GM12892 (cell line): ENCODE measurements around the gene TCEAL5.

Source experiments
- POLR2A ChIP-seq: IDR thresholded peaks from 2 replicates; pipeline ENCODE4 v1.6.1; 2011; ENCODE audit warnings: low read depth, low read length, control low read depth
- TAF1 ChIP-seq: IDR thresholded peaks from 2 replicates; pipeline ENCODE4 v1.6.1; 2011; ENCODE audit warnings: low read depth, mild to moderate bottlenecking, control low read depth, low read length, borderline replicate concordance

DNA sequence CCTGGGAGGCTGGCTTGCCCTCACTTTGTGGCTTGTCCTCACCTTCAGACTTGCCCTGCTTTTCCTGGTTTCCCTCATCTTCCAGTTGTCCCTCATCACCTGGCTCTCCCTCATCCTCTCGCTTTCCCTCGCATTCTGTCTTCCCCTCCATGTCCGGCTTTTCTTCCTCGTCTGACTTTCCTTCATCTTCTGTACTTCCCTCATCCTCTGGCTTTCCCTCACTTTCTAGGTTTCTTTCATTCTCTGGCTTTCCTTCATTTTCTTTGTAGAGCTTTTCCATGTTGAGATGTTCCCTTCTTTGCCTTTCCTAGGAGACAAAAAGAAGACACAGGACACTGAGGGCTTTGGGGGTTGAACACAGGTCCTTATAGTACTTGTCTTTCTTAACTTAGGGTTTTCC is 2.3 kb downstream of the TCEAL5 start:
- TF ChIP-seq POLR2A = no peak
- no peak for TF ChIP-seq TAF1
